CD14-positive monocyte (primary cell): ENCODE measurements around the gene HIPK3. TPM values are rescaled to one million over a fixed set of nuclear protein-coding genes. Genes with fewer than 3 reads are reported as not detected.

Experiments
- DNase-seq, 3 donors: peaks; one replicate each; pipeline ENCODE4 v3.0.0-alpha.2; 2011 to 2022
- H2AFZ ChIP-seq: 2 replicates; pipeline ENCODE4 v1.6.0; 2012; ENCODE audit warnings: mild to moderate bottlenecking, low read depth, low read length, inconsistent platforms; ENCODE audit not compliant: insufficient read depth, poor library complexity, severe bottlenecking
- H3K27ac ChIP-seq, 2 donors: 1 replicate in 1 of 2; 2 replicates in 1 of 2; pipeline ENCODE4 v1.5.1; 2012 to 2013; ENCODE audit warnings: low read length in 2 of 2, control low read depth in 1 of 2, inconsistent platforms in 1 of 2, low read depth in 1 of 2, mild to moderate bottlenecking in 1 of 2
- H3K27me3 ChIP-seq, 2 donors: one replicate each; pipeline versions ENCODE4 v1.6.0 to v1.6.1; 2011 to 2013; ENCODE audit warnings: low read length in 2 of 2; ENCODE audit not compliant: control insufficient read depth in 2 of 2, insufficient read depth in 2 of 2
- H3K36me3 ChIP-seq, 2 donors: replicated peaks in 1 of 2; 1 replicate in 1 of 2; 2 replicates in 1 of 2; pipeline versions ENCODE4 v1.5.1 to v1.6.1; 2012 to 2013; ENCODE audit warnings: low read length in 2 of 2, control low read depth in 1 of 2, inconsistent platforms in 1 of 2, mild to moderate bottlenecking in 1 of 2; ENCODE audit not compliant: insufficient read depth in 2 of 2, control insufficient read depth in 1 of 2
- H3K4me1 ChIP-seq, 2 donors: 1 replicate in 1 of 2; 2 replicates in 1 of 2; pipeline versions ENCODE4 v1.5.1 to v1.6.1; 2012 to 2013; ENCODE audit warnings: low read length in 2 of 2, control low read depth in 1 of 2, inconsistent platforms in 1 of 2, mild to moderate bottlenecking in 1 of 2, moderate library complexity in 1 of 2; ENCODE audit not compliant: insufficient read depth in 2 of 2, control insufficient read depth in 1 of 2
- H3K4me2 ChIP-seq: replicated peaks from 2 replicates; pipeline ENCODE3; 2012; ENCODE audit warnings: low read length, moderate library complexity, mild to moderate bottlenecking; ENCODE audit not compliant: poor library complexity, severe bottlenecking; ENCODE audit errors: extremely low read depth
- H3K4me3 ChIP-seq, 3 experiments: fragments of 200-600 bp in 1 of 3; sonication (generic) in 1 of 3; replicated peaks in 1 of 3; 1 replicate in 2 of 3; 2 replicates in 1 of 3; pipeline ENCODE4 v1.5.1; 2011 to 2013; ENCODE audit warnings: low read length in 3 of 3, mild to moderate bottlenecking in 3 of 3, control low read depth in 2 of 3, low read depth in 2 of 3, inconsistent platforms in 1 of 3, moderate library complexity in 1 of 3
- H3K79me2 ChIP-seq: 2 replicates; pipeline ENCODE4 v1.6.0; 2012; ENCODE audit warnings: mild to moderate bottlenecking, control low read depth, inconsistent platforms, low read length, moderate library complexity; ENCODE audit not compliant: insufficient read depth
- H3K9ac ChIP-seq: 2 replicates; pipeline ENCODE4 v1.6.0; 2017; ENCODE audit warnings: low read length, mild to moderate bottlenecking; ENCODE audit not compliant: insufficient read depth, poor library complexity, severe bottlenecking
- H3K9me3 ChIP-seq, 2 donors: replicated peaks in 1 of 2; 1 replicate in 1 of 2; 2 replicates in 1 of 2; pipeline versions ENCODE4 v1.5.1 to v1.6.1; 2012 to 2013; ENCODE audit warnings: low read length in 2 of 2, control low read depth in 1 of 2; ENCODE audit not compliant: control insufficient read depth in 1 of 2, insufficient read depth in 1 of 2
- H4K20me1 ChIP-seq: 2 replicates; pipeline ENCODE4 v1.6.0; 2012; ENCODE audit warnings: mild to moderate bottlenecking, low read length, control low read depth, moderate library complexity; ENCODE audit not compliant: insufficient read depth
- H3K27ac Mint-ChIP-seq, 7 donors: one replicate each; pipeline ENCODE4 v1.8.0; 2020; ENCODE audit warnings: mild to moderate bottlenecking in 7 of 7, mixed read lengths in 7 of 7, moderate library complexity in 6 of 7, inconsistent platforms in 2 of 7
- H3K27me3 Mint-ChIP-seq, 3 donors: one replicate each; pipeline ENCODE4 v1.8.0; 2021 to 2022; ENCODE audit warnings: low read depth in 3 of 3, mild to moderate bottlenecking in 3 of 3, mixed read lengths in 3 of 3, moderate library complexity in 3 of 3, inconsistent platforms in 1 of 3
- H3K36me3 Mint-ChIP-seq, 2 donors: one replicate each; pipeline ENCODE4 v1.8.0; 2020; ENCODE audit warnings: mixed read lengths in 2 of 2, inconsistent platforms in 1 of 2, mild to moderate bottlenecking in 1 of 2
- H3K4me1 Mint-ChIP-seq: one replicate; pipeline ENCODE4 v1.8.0; 2020; ENCODE audit warnings: mild to moderate bottlenecking, mixed read lengths
- H3K4me3 Mint-ChIP-seq, 2 donors: one replicate each; pipeline ENCODE4 v1.8.0; 2020; ENCODE audit warnings: mild to moderate bottlenecking in 2 of 2, mixed read lengths in 2 of 2, moderate library complexity in 1 of 2
- H3K9me3 Mint-ChIP-seq, 7 donors: one replicate each; pipeline ENCODE4 v1.8.0; 2020 to 2022; ENCODE audit warnings: mixed read lengths in 7 of 7, mild to moderate bottlenecking in 6 of 7, moderate library complexity in 6 of 7, inconsistent platforms in 2 of 7
- WGBS: methylation state at CpG from one replicate; pipeline ENCODE4 v1.1.5; 2013; ENCODE audit warnings: missing lambda C conversion rate; ENCODE audit not compliant: insufficient coverage; 5-methylcytosine and 5-hydroxymethylcytosine counted together
- intact Hi-C, 2 donors: fragments of 100-400 bp; cut with micrococcal nuclease; formaldehyde crosslinking; loops; one replicate each; pipeline versions ENCODE4 v1.15.0 to v1.15.1; 2023
- polyA plus RNA-seq, 3 donors: library from polyadenylated mRNA; depleted of rRNA in 1 of 3; unstranded in 2 of 3; stranded (reverse) in 1 of 3; fragments of 300-500 nt in 2 of 3; fragments of >200 nt in 1 of 3; fragmentation: Illumina TruSeq in 2 of 3; gene quantifications; 1 replicate in 2 of 3; 2 replicates in 1 of 3; pipeline ENCODE4 v1.2.3, GENCODE V29; 2012 to 2021
- TF ChIP-seq, protein P1 (sequence below): fragments of 200-600 bp; IDR thresholded peaks from one replicate; pipeline ENCODE4 v1.8.0; 2022; ENCODE audit warnings: antibody characterized with exemption, mild to moderate bottlenecking

HIPK3 gene
- polyA plus RNA-seq, 3 donors: 62.0 to 68.6 (median 63.5) TPM

DNA sequence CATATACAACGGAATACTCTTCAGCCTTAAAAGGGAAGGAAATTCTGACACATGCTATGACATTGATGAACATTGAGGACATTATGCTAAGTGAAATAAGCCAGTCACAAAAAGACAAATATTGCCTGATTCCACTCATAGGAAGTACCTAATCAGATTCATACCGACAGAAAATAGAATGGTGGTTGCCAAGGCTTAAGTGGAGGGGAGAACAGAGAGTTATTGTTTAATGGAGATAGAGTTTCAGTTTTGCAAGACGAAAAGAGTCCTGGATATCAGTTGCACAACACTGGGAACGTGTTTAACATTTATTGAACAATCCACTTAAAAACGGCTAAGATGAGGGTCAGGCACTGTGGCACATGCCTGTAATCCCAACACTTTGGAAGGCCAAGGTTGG lies 45.6 kb upstream of the HIPK3 start:
- H3K4me2 ChIP-seq: peak overlapping the region; percentile 79
- peak overlapping the region; percentile 90 to 96 for H3K27ac ChIP-seq
- H3K79me2 ChIP-seq: no peaks in the 10 kb centered on the region
- DNase-seq: peak; percentile 61 to 87 (median 83)
- Mint-ChIP-seq H3K9me3 (no peaks in the 10 kb centered on the region), H3K36me3 (peaks cover 0 to 2% of the 10 kb centered on the region in 2 donors), H3K27ac (peak overlapping the region; percentile 94 to 99 (median 97)), H3K4me1 (peaks cover 59% of the 10 kb centered on the region), H3K4me3 (peak overlapping the region; percentile 60 to 79), H3K27me3 (peaks cover 0 to 2% (median 0%) of the 10 kb centered on the region in 3 donors)
- intact Hi-C loops: loop anchor here in 1 of 2 donors (2.0 to 5.0 kb wide), 2 partner anchors 15 to 46 kb away; partner anchors contain the start of gene HIPK3
- no peaks in the 10 kb centered on the region for H3K36me3 ChIP-seq
- no peaks in the 10 kb centered on the region for H4K20me1 ChIP-seq
- H3K9me3 ChIP-seq: no peaks in the 10 kb centered on the region
- peaks cover 74 to 84% of the 10 kb centered on the region in 2 donors for H3K4me1 ChIP-seq
- peak overlapping the region; percentile 33 to 62 (median 36) for H3K4me3 ChIP-seq
- peak overlapping the region; percentile 58 for H3K9ac ChIP-seq
- H2AFZ ChIP-seq: peak overlapping the region; percentile 51
- TF ChIP-seq, protein P1, sequence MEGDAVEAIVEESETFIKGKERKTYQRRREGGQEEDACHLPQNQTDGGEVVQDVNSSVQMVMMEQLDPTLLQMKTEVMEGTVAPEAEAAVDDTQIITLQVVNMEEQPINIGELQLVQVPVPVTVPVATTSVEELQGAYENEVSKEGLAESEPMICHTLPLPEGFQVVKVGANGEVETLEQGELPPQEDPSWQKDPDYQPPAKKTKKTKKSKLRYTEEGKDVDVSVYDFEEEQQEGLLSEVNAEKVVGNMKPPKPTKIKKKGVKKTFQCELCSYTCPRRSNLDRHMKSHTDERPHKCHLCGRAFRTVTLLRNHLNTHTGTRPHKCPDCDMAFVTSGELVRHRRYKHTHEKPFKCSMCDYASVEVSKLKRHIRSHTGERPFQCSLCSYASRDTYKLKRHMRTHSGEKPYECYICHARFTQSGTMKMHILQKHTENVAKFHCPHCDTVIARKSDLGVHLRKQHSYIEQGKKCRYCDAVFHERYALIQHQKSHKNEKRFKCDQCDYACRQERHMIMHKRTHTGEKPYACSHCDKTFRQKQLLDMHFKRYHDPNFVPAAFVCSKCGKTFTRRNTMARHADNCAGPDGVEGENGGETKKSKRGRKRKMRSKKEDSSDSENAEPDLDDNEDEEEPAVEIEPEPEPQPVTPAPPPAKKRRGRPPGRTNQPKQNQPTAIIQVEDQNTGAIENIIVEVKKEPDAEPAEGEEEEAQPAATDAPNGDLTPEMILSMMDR: no peak
- H3K27me3 ChIP-seq: no peaks in the 10 kb centered on the region
- 0% methylated on average over 1 of the region's 5 CpGs for WGBS

DNA sequence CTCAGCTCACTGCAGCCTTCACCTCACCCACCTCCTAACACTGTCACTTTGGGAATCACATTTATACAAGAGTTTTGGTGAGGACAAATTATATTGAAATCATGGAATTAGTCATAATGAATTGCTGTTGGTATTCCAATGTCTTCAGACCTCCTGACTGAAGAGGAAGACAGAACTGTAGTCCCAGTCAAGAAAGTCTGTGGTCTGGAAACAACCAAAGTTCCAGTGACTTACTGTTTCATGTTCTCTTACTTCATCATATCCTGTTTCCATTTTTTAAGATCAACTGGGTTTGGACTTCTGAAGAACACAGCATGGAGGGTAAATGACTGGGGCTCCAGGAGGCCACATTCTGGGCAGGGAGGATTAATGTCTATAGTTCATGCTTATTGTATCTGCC lies 43.0 kb upstream of the HIPK3 start:
- peaks cover 40% of the 10 kb centered on the region for H3K4me1 Mint-ChIP-seq
- Histone ChIP-seq H3K27ac (peak overlapping the region; percentile 74 to 80), H3K4me1 (peaks cover 54 to 61% of the 10 kb centered on the region in 2 donors), H2AFZ (no peak overlapping the region), H3K27me3 (no peaks in the 10 kb centered on the region), H3K36me3 (no peaks in the 10 kb centered on the region), H3K4me2 (peak overlapping the region; percentile 11), H3K9me3 (no peaks in the 10 kb centered on the region), H3K4me3 (peak overlapping the region in 1 of 3 experiments; percentile 19), H4K20me1 (no peaks in the 10 kb centered on the region), H3K79me2 (no peaks in the 10 kb centered on the region), H3K9ac (no peak overlapping the region)
- H3K27ac Mint-ChIP-seq: peak overlapping the region; percentile 37 to 97 (median 92)
- no peak overlapping the region for H3K4me3 Mint-ChIP-seq
- peaks cover 0 to 2% of the 10 kb centered on the region in 2 donors for H3K36me3 Mint-ChIP-seq
- peak; percentile 67 to 90 (median 81) for DNase-seq
- intact Hi-C loops: loop anchor here in 1 of 2 donors (5.0 kb wide), 1 partner anchor 43 kb away; the partner anchor contains the start of gene HIPK3
- H3K9me3 Mint-ChIP-seq: peaks cover 0 to 3% (median 0%) of the 10 kb centered on the region in 7 donors
- peaks cover 0 to 1% (median 0%) of the 10 kb centered on the region in 3 donors for H3K27me3 Mint-ChIP-seq
- TF ChIP-seq, protein P1: no peak
